NCI-H748 (cell line): ENCODE results near the gene ECM2.

ENCODE experiments used
- DNase-seq: peaks from one replicate; lab custom pipeline; 2025; ENCODE audit not compliant: unreplicated experiment; lab: John Stamatoyannopoulos, UW

Gene ECM2

DNA sequence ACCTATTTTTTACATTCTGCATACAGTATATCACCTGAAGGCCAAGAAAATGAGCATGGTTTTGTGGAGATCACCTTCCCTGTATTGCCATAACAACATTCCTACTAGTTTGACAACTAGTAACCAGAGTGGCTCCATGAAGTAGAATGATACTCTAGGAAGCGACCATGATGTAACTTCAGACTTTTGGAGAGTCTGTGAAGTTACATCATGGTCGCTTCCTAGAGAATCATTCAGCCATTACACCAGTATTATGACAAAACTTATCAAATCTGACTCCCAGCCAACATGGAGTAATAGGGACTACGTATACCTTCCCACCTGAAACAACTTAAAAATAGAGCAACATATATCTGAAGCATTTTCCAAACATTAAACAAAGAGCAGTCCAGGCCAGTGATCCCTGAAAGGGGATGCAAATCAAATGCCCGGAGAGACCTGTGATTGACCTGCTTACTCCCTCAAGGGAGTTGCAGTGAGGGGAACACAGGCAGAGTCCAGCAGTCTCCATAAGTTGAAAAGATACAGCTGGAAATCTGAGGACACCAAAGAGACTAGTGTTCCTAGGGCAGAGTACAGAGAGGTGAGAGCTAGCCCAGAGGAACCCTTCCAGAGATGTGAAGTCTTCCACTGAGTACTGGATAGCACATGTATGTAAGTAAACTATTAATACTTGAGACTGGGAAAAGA, 7.8 kb downstream of the ECM2 start:
- DNase-seq = no peak

DNA sequence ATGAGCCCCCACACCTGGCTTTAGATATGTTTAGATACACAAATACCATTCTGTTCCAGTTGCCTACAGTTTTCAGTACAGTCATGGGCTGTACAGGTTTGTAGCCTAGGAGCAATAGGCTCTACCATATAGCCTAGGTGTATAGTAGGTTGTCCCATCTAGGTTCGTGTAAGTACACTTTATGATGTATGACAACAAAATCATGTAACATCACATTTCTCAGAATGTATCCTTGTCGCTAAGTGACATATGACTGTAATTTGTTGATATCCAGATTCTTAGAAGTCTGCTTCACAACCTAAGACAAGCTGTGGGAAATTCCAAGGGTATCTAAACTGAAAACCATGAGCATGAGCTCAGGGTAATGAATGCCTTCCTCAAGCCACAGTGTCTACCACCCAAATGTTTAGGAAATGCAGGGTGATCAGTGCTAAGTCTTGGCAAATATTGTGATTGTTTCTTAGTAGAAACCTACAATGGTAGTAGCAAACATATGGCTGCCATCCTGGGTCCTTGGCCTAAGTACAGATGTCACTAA, 8.4 kb downstream of the ECM2 start:
- no peak for DNase-seq

DNA sequence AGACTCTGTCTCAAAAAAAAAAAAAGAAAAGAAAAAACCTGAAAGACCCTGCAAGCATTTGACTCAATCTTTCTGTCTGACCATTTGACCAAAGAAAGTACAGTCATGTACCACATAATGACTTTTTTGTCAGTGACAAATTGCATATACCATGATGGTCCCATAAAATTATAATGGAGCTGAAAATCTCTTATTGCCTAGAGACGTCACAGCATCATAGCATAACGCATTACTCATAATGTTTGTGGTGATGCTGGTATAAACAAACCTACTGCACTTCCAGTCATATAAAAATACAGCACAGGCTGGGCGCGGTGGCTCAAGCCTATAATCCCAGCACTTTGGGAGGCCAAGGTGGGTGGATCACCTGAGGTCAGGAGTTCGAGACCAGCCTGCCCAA, 10.5 kb downstream of the ECM2 start:
- DNase-seq = no peak

DNA sequence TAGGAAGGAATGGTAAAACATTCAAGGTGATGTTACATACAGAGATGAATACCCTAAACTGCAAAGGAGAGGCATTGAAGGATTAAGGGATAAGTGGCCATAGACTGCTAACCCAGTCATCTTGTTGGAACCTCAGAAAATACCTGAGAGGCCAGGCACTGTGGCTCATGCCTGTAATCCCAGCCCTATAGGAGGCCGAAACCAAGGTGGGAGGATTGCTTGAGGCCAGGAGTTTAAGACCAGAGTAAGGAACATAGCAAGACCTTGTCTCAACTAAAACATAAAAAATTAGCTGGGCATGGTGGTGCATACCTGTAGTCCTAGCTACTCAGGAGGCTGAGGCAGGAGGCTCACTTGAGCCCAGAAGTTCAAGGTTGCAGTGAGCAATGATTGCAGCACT, 10.9 kb downstream of the ECM2 start:
- DNase-seq = no peak

DNA sequence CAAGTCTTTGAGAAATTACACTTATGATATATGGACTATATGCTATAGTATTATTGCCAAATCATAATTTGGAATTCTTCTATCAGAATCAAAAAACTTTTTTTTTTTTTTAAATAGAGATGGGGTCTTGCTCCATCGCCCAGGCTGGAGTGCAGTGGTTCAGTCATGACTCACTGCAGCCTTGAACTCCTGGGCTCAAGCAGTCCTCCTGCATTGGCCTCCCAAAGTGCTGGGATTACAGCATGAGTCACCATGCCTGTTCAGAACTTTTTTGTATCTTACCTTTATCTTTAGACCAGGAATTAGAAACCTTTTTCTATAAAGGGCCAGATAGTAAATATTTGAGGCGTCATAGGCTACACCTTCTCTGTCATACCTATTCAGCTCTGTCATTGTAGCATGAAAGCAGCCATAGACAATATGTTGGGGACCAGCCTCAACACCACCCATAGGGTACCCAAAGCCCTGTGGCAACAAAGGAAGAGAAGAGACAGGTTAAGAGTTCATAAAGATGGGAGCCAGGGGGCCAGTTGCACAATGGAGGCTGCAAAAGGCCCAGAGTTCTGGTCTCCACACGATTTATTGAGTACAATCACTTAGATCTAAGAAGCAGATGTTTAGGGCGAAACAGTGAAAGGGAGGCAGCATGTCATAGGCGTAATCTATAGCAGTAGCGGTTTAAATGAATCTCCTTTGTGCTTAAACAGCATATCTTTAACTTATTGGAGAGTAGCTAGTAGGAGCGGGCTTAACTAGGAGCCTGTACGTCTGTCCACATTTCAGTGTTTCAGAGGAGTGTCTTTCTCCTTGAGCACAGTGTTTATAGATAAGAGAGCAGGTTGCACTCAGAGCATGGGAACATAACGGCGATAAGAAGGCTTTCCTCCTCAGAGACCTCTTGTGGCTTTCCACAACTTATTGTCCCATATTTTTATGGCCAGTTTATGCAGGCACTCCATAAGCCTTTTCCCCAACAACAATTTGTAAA, 12.5 kb downstream of the ECM2 start:
- DNase-seq = no peak

DNA sequence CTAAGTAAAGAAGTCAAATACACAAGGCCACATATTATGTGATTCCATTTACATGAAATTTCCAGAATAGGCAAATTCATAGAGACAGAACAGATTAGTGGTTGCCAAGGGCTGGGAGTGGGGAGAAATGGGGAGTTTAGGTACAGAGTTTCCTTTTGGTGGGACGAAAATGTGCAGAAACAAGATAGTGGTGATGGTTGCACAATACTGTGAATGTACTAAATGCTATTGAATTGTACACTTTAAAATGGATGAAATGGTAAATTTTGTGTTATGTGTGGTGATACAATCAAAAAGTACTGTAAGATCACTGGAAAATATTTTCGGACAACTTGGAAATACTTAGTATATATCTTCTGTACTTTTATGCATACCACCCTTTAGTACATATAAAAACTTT, 15.0 kb downstream of the ECM2 start:
- no peak for DNase-seq

DNA sequence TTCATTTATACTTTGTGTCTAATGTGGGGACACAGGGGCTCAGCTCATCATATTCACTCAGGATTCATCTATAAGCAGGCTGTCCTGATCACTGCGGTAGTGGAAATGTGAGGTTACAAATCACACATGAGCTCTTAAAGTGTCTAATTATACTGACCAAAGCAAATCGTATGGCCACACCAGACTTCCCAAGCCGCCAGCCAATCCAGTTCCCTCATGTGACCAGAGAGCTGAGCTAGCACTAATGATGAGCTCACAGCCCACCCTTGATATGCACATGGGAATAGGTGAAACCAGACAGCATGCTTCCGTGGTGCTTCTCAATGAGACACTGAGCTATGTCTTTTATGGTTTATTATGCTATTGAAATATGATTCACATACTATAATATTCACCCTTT, 17.6 kb downstream of the ECM2 start:
- DNase-seq = no peak

DNA sequence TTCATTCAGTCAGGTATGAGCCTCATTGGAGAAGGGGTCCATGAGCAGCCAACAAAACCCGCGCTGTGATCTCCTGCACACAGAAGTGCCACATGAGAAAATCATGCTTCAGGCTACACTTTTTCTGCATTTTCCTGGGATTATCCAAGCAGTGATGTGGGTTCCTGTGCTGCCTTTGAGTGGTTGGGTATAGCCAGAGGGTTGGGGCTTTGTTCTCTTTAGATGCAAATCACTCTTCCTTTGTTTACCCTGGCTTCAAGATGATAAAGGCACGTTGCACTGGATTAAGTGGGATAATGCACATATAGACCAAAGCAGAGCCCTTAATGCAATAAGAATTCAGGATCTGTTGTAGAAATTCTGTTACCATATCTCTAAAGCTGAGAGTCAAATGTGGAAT, 18.7 kb downstream of the ECM2 start:
- DNase-seq = no peak

DNA sequence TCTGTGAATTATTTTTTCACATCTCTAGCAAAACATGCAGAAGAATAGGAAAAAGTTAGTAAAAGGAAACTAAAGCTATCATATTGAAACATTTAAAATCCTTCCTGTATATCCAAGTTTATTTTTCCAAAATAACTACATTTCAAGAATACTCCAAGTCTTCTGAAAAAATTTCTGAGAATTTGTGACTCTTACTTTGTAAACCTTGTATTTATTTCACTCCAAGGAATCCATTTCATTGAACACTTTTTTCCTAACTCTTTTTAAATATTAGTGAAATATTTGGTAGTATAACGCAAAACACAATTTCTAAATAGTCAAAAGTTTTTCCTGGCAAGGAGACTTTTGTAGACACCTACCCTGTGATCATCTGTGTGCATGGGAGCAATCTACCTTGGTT, 19.3 kb downstream of the ECM2 start:
- no peak for DNase-seq

DNA sequence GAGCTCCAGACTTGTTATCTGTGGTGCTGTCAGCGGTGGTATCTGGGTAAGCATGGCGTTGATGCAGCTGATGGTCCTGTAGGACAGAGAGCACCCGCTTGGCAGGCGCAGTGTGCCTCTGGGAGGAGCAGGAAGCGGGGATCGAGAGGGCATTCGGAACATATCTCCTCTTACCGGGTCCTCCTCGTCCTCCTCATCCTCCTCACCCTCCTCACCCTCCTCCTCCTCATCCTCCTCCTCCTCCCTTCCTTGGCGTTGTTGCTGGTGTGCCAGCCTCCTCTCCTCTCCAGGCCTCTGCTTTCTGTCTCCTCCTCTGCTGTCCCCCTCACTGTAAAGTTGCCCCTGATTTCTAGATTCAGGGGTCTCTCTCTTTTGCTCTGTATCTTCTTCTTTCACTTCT, 21.2 kb downstream of the ECM2 start:
- DNase-seq = no peak

DNA sequence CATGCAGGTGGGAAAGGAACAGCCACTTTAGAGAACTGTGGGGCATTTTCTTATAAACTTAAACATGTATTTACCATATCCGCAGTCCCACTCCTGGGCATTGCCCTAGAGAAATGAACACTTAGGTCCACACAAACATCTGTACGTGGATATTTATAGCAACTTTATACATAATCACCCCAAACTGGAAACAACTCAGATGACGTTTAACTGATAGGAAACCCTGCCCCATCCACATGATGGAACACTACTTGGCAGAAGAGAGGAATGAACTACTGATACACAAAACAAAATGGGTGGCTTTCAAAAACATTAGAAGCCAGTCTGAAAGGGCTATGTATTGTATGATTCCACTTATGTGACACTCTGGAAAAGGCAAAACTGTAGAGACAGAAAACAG, 22.4 kb downstream of the ECM2 start:
- no peak for DNase-seq

DNA sequence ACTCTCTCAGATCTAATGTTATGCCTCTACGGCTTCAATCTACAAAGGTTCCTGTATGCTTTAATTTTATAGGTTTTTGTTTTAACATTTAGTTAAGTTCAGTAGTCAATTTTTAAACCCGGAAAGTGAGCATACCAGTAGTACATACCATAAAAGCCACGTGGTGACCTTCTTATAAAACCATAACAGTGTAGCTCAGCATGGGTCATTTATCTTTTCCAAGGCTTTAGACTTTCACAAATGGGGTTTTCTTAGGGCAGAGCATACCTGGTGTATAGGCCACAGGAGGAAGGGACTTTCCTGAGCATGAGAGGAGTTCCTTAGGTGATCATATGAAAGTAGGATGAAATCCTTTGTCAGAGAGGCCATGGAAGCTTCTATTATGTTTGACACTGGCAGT, 23.2 kb downstream of the ECM2 start:
- DNase-seq = no peak

DNA sequence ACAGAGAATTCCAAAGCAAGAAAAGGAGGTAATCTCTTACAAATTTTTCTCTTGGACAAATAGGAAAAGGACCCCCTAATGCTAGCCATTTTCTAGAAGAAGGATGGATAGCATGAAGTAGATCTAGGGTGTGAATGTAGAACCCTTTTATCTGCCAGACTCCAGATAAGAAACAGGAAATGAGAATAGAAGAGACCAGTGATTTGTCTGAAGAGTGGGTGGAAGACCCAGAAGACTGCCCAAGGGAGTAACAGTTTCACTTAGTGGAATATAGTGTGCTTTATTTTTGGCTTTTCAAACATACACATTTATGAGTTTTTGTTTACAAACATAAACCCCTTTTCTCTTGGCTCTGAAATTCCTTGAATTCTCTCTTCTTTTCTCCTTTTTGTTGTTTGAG, 25.0 kb downstream of the ECM2 start:
- no peak for DNase-seq

DNA sequence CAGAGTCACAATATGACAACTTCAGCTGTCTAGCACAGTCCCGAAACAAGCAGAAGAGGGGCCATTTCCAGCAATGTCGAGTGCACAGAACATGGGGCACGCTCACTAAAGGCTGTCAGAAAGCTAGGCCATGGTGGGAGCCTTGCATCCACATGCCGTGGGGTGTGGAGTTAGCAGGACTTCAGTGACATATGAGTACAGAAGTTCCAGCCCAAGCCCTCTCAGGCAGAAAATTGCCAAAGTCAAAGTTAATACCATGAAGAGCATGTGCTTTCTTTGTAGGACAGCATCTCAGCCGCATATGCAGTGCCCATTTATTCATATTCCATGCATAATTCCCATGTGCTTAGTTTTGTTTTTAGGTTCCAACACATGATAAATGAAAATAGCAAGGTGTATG, 26.7 kb downstream of the ECM2 start:
- no peak for DNase-seq

DNA sequence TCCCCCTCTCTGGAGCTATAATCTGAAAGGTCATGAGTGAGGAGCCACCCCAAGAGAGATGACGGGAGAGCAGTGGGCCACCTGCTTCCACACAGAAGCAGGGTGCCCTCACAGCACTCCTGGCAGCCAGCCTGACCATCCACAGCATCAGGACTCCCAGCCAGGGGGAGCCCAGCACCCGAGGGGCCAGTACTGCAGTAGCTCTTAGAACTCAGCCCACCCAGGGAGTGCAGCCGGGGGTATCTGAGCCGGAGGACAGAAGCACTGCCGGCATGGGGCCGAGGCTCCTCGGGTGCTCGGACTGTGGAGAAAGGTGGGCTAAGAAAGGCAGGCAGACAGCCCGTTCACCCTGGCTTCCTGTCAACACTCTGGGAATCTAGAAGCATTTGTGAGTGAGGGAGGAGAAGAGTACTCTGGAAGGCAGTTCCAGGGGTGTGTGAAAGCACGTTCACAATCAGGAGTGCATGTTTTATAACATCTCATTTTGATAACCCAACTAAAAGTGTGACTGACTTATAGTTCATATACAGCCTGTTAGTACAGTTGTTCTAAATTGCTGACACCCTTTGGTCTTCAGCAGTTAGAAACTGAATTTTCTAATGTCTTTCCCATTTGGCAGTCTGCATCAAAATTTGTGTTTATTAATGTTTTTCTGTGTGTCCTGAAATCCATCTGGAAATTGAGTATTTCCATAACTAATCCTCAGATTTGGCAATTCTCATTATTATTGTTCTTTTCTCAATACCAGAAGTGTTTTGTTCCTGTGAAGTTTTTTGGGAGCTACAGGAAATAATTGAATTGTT, 27.6 kb downstream of the ECM2 start:
- DNase-seq = no peak

DNA sequence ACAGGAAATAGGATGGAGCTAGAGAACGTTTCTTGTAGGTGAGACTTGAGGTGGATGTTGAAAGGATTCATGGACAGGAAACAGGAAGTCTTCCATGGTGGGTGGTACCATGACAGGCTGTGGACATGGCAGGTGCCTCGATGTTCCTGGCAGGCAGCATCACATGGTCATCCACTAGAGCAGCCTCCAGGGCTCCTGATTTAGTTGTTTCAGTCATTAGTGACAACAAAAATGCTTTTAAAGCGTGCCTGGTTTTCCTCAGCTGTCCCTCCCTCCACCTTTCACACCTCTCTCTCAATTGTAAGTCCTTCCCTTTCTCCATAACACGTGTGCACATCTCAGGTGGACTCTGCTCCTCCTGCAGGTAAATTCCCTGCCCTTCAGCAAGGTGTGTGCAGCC, 28.3 kb downstream of the ECM2 start:
- DNase-seq = no peak

DNA sequence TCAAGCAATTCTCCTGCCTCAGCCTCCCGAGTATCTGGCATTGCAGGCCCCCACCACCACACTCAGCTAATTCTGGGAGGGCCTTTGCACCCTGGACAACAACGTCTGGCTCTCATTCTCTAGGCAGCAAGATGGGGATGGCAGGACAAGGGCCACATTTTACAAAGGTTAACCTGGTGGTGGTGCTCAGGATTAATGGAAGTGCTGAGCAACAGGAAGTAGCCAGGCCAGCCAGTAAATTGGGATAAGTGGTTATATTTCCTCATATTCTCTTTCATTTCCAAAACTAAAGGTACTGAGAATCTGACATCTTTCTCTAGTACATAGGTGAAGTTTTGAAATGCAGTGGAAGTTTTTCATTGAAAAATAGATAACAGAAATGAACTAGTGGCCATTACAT, 28.8 kb downstream of the ECM2 start:
- no peak for DNase-seq

DNA sequence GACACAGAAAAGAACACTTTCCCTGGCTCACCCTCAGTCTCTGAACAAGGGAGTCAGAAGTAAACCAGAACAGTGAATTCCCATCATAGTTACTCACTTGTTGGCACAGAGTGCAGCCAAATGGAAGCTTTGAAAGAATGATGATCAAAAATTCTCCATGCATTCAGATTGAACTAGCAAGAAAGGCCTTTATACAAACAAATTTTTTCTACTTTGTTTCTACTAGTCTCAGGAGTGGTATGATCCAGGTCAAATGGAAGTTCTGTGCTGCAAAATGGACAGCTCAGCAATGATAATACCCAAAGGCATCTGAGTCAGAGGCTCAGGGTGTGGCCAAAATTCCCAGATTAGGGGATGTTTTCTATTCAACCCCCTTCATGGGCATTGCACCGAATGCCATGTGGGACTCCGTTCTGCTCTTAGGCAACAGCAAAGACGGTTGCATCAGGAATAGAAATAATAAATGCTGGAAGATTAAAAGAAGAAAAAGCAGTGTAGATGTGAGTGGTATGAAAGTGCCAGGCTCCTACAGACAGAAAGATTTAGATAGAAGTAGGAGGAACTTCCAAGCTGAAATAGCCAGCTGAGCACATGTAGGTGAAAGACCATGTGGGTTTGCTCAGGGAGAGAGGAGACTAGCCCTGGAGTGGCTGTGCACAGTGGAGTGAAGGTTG, 29.5 kb downstream of the ECM2 start:
- DNase-seq = no peak

DNA sequence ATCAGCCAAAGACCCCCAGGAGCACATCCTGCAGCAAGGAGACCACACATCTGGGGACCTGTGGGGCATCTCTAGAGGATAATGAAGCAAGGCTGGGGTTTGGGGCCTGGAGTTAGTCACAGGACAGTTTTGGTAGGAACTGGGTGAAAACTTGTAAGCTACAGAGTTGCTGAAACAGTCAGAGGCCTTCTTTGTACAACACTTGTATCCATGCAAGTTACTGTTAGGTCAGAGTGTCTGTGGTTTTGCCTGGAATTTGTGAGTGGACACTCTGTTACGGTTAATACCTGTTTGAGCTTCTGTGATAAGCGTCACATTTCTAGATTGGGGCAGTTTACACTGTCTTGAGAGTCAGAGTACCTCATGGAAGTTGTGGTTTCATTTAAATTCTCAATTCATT, 30.9 kb downstream of the ECM2 start:
- DNase-seq = no peak

DNA sequence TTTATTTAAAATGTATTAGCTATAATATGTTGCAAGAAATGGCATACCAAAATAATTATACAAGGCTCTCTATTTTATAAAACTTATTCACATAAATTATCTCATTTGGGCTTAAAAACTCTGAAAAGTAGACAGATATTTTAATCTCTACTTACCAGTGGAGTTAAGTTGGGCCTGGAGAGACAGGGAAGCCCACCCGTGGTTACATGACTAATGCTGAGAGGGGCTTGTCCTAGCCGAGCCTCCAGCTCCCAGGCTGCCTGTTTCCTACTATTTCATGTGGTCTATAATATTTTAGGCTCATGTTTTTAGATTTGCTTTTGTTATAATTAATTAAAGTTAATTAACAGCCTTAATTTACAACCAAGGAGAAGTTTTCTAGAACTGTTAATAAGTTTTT, 32.6 kb downstream of the ECM2 start:
- no peak for DNase-seq
